MG63 (cell line): ENCODE results near the gene KCNJ6. TPM values are rescaled to one million over a fixed set of nuclear protein-coding genes. Genes with fewer than 3 reads are reported as not detected.

ENCODE experiments used
- DNase-seq: peaks from one replicate; pipeline ENCODE4 v3.0.0-alpha.2; 2020
- H3K27me3 ChIP-seq: fragments of 250-450 bp; sonication (Bioruptor Pico); 2 replicates; pipeline ENCODE4 v1.5.1; 2020; ENCODE audit warnings: mild to moderate bottlenecking, moderate library complexity
- H3K36me3 ChIP-seq: fragments of 250-450 bp; sonication (Bioruptor Pico); 2 replicates; pipeline ENCODE4 v1.5.1; 2020; ENCODE audit warnings: mild to moderate bottlenecking, moderate library complexity
- H3K4me3 ChIP-seq: fragments of 250-450 bp; sonication (Bioruptor Pico); 2 replicates; pipeline ENCODE4 v1.5.1; 2020; ENCODE audit warnings: mild to moderate bottlenecking, moderate library complexity
- H3K9me3 ChIP-seq: fragments of 250-450 bp; sonication (Bioruptor Pico); 2 replicates; pipeline ENCODE4 v1.5.1; 2020; ENCODE audit warnings: mild to moderate bottlenecking, moderate library complexity
- total RNA-seq: library from RNA; depleted of rRNA; stranded (reverse); fragments of >200 nt; shearing (Covaris generic); gene quantifications from 2 replicates; pipeline ENCODE4 v1.2.3, GENCODE V29; 2014; ENCODE audit warnings: low replicate concordance

Gene KCNJ6
- total RNA-seq, 1 experiment from 2014 or later, result not detected

DNA sequence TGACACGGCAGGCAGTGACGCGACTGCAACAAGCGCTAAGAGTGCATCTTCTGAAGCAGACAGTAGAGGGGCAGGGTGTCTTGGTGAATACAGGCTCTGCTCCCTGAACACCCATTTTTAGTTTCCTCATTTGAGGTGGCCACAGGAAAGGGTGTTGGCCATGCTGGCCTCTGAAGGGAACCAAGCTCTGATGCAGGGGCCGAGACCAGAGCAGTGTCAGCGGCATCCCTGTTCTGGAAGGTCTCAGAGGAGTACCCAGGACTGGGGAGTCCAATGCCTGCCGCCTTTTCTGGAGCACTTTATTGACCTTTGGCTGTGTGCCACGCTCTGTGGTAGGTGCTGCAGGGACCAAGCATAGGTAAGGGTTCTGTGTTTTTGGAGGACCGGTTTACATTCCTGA lies 100.4 kb downstream of the KCNJ6 start:
- H3K4me3 ChIP-seq, result no peak overlapping the region

DNA sequence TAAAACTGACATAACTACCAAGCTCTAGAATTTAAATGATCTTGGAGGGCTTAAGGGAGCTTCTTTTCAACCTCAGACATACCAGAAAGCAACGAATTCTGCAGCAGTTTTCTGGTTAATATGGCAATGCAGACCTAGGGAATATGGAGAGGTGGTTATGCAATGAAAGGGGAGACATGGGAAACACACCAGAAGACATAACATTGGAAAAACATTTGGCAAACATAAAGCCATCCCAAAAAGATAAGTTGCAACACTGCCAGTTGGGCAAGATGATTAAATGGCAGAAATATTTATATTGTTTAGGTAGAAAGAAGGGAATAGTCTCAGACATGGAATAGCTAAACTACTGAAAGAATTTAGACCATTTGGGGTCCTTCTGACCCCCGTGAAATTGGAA lies 104.5 kb downstream of the KCNJ6 start:
- Histone ChIP-seq H3K36me3 (no peaks in the 10 kb centered on the region), H3K27me3 (0 out of 2 replicates have a peak, but pooled peaks cover 2% of the 10 kb centered on the region), H3K4me3 (no peak overlapping the region), H3K9me3 (peaks cover 9% of the 10 kb centered on the region)
- DNase-seq, result no peak

More for the DNA sequence above, 100.4 kb downstream of the KCNJ6 start:
- peaks cover 4% of the 10 kb centered on the region; the same call in 1 of the 2 replicates for H3K27me3 ChIP-seq
- peaks cover 9% of the 10 kb centered on the region for H3K9me3 ChIP-seq
- DNase-seq, result no peak
- no peaks in the 10 kb centered on the region for H3K36me3 ChIP-seq

DNA sequence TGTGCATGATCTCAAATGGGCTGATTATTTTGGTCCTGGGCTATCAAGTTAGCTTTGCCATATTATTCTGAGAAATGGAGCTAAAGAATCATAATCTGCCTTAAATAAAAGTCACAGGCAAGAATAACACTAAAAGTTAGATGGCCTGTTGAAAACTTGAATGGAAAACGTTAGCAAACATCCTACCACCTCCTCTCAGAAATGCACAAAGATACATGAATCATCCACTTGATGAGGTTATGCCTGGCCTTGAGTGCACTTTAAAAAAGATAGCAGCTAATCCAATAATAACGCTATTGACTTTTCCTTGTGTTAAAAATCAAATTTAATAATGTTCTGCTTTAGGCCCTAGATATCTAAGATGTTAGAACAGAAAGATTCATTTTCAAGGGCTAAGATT lies 108.0 kb downstream of the KCNJ6 start:
- Histone ChIP-seq H3K27me3 (no peaks in the 10 kb centered on the region), H3K9me3 (peaks cover 5% of the 10 kb centered on the region), H3K4me3 (no peak overlapping the region), H3K36me3 (no peaks in the 10 kb centered on the region)
- DNase-seq, result no peak

DNA sequence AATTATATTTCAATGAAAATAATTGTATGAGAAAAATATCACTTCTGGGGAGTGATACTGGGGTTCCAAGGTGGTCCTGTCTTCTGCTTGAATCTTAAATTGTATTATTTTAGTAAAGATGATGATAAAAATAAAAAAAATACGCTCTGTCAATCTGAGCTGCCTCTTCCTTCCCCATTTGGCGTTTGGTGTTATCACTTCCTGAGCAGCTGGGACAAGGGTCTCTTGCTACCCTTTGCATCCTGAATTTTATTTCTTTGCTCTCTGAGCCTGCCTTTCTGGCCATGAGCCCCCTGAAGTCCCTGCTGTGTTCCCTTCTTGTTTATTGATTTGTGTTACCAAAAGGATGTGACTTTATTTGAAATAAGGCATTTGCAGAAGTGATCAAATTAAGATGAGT lies 111.0 kb downstream of the KCNJ6 start:
- Histone ChIP-seq H3K36me3 (no peaks in the 10 kb centered on the region), H3K27me3 (no peaks in the 10 kb centered on the region), H3K9me3 (no peaks in the 10 kb centered on the region; the same call in 1 of the 2 replicates), H3K4me3 (no peak overlapping the region)
- no peak for DNase-seq

DNA sequence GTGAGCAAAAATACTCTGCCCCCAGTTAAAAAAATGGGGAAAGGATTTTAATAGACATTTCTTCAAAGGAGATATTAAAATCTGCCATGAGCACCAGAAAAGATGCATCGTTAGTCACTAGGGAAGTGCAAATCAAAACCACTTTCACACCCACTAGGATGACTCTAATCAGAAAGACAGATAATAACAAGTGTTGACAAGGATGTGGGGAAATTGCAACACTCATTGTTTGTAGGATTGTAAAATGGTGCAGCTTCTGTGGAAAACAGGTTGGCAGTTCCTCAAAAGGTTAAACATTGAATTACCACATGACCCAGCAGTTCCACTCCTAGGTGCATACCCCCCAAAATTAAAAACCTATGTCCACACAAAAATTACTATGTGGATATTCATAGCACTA lies 112.3 kb downstream of the KCNJ6 start:
- no peaks in the 10 kb centered on the region for H3K36me3 ChIP-seq
- no peaks in the 10 kb centered on the region for H3K27me3 ChIP-seq
- no peak for DNase-seq
- no peak overlapping the region for H3K4me3 ChIP-seq
- H3K9me3 ChIP-seq, result no peaks in the 10 kb centered on the region; the same call in 1 of the 2 replicates

DNA sequence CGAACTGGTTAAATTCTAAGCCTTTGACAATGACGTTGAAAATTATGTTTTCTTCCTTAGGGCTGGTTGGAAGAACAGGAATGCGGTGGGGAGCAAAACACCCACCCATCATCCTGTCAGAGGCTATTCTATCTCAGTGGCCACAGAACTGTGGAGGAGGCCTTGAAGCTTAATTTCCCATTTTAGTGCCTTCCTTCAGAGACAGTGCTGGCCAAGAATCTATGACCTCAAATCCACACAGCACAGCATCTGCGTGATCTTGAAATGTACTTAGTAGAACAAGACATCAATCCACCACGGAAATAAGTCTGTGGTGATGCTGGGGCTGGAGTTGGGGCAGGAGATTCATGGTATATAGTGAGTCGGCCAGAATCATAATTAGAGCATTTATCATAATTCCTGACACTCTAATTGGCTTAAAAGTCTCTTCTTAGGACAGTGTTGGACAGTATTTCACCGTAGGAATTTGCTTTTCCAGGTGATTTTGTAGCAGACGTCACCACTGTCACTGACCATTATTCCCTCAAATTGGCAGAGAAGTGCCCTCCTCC lies 113.1 kb downstream of the KCNJ6 start:
- Histone ChIP-seq H3K4me3 (no peak overlapping the region), H3K27me3 (no peaks in the 10 kb centered on the region), H3K36me3 (no peaks in the 10 kb centered on the region), H3K9me3 (no peaks in the 10 kb centered on the region; the same call in 1 of the 2 replicates)
- no peak for DNase-seq

DNA sequence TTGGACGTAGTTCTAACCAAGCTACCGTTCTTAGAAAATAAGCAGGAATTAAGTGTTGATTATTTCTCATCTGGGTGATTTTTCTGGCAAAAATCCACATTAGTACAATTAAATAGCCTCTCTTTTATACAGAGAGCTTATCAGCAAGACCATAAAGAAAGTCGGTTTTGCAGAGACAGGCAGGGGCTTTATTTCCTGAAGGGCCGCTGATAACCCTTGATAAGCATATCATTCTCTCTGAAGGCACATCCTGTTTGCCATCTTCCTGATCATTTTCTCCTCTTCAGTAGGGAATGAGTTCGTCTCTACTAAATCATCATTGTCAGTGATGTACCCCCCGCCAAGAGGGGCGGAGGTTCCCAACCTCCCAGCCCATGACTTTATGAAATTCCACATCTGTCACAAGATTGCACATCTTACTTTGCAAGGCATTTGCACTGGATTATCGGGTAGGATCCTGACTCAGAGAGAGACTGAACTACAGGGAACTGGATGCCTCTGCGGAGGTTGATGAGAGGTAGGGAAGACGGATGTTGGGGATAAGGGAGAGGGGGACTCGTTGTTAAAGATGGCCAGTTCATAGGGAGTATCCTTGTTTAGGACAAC lies 115.7 kb downstream of the KCNJ6 start:
- H3K9me3 ChIP-seq, result no peaks in the 10 kb centered on the region; the same call in 1 of the 2 replicates
- no peaks in the 10 kb centered on the region for H3K27me3 ChIP-seq
- DNase-seq, result no peak
- no peaks in the 10 kb centered on the region for H3K36me3 ChIP-seq
- H3K4me3 ChIP-seq, result no peak overlapping the region

DNA sequence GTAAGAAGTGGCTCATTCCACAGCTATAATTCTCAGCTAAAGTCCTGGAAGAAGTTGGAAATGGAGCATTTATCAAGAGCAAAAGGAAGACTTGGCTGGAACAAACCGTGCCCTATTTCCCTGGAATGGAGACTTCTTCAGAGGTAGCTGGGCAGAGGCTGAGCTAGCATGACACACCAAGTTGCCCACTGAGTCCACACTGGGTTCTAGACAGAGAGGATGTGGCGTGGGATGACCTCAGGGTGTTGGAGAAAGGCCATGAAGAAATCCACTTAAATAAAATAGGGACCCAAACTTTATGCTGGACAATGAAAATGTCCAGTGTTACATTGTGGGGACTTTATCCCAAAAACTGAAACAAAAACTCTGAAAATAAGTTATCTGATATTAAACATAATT lies 116.2 kb downstream of the KCNJ6 start:
- no peak for DNase-seq
- Histone ChIP-seq H3K36me3 (no peaks in the 10 kb centered on the region), H3K4me3 (no peak overlapping the region), H3K27me3 (no peaks in the 10 kb centered on the region), H3K9me3 (no peaks in the 10 kb centered on the region; the same call in 1 of the 2 replicates)

DNA sequence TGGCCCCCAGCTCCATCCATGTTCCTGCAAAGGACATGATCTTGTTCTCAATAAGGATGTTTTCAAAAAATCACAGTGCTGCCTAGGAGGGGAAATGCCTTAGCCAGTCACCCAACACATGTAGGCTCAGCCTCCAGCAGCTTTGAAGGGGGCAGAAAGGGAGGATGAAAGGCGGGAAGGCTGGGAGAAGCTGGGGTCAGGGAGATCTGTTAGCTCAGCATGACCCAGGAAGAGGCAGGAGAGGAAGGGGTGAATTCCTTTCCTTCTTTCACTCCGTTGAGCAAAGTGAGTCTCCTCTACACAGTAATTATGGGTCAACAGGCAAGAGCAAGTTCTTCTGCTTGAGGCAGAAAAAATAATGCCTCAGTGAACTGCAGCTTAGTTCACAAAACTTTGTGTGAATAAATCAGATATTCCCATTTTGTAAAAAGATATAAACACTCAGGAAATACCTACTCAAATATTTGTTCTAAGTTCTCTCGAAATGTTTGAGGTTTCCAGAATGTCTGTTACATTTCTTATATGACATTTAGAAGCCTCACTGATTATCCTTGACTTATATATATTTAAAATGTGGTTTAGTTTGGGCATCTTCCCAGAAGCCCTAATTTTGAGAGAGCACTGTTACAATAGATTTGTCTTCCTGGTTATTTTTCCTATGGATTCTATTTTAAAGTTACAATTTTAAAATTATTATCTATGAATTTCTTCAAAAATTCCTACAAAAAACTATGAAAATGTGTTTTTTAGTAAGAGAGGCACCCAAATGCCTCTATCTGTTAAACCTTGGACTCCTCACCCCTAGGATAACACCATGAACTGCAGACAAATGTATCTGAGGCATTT lies 116.8 kb downstream of the KCNJ6 start:
- no peak for DNase-seq
- no peaks in the 10 kb centered on the region for H3K36me3 ChIP-seq
- no peaks in the 10 kb centered on the region; the same call in 1 of the 2 replicates for H3K9me3 ChIP-seq
- H3K27me3 ChIP-seq, result no peaks in the 10 kb centered on the region
- H3K4me3 ChIP-seq, result no peak overlapping the region

DNA sequence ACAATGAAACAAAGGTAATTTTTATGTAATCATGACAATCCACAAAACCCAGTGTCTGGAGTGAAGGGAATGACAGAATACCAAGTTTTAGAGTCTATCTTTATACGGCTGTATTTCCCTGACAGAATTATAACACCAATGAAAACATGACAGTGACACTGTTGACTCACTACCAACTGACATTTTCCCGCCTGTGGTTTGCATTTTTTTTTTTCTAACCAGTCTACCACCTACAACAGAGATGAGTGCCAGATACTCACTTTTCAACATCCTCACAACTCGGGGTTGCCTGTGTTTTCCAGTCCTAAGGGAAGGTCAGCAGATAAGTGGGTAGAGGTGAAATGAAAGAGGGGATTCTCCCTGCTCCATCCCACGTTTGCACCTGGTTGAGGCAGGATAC lies 118.9 kb downstream of the KCNJ6 start:
- H3K4me3 ChIP-seq, result no peak overlapping the region
- no peaks in the 10 kb centered on the region for H3K36me3 ChIP-seq
- DNase-seq, result no peak
- no peaks in the 10 kb centered on the region for H3K9me3 ChIP-seq
- no peaks in the 10 kb centered on the region for H3K27me3 ChIP-seq

DNA sequence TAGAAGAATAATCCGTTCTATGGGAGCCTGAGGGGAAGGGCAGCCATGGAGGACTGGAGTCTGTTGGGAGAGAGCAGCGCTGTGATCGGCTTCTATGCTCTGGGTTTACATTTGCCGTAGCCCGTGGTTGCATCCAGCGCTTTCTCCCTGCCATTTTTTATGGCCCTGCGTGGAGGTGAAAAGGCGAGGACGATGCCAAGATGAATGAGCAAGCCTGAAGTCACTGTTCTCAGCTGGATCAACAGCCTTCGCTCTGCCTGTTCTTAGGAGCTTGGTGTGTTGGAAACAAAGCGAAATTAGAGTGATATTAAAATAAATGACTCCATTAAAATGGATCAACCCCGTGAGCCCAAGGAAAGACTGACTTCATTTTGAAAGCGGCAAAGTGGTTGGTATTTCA lies 120.2 kb downstream of the KCNJ6 start:
- Histone ChIP-seq H3K27me3 (no peaks in the 10 kb centered on the region), H3K36me3 (no peaks in the 10 kb centered on the region), H3K4me3 (no peak overlapping the region), H3K9me3 (no peaks in the 10 kb centered on the region)
- DNase-seq, result no peak

DNA sequence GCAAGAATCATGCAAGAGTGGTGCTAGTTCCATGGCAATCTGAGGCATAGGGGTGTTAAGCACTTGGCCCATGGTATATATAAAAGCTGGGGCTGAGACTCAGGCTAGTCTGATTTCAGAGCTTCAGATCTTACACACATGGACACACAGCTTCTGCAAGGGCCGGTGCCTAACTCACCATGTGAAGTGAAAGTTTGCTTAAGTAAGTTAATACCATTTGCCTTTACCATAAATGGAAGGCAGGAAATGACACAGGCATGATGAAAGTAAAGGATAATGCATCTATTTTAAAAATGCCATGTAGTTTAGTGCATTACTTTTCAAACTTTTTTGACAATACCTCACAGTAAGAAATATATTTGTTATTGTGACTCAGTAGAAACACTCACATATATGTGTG lies 122.6 kb downstream of the KCNJ6 start:
- Histone ChIP-seq H3K36me3 (no peaks in the 10 kb centered on the region), H3K27me3 (no peaks in the 10 kb centered on the region), H3K9me3 (peaks cover 5% of the 10 kb centered on the region), H3K4me3 (no peak overlapping the region)
- no peak for DNase-seq

DNA sequence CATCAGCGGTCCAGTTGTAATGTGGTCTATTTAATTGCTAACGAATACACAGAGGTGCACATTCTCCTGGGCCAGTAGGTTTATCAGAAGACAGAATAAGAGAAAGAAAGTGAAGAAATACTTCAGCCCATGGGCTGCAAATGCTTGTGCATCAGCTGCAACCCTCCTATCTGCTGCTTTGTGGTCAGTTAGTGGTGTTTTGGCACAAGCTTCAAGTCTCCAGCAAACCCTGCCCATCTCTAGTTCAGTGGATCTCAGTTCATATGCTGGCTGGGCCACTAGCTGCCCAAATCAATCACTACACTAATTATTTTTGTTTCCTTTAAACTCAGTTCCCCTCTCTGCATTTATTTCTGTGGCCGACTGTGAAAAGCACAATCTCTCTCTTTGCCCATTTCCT lies 124.2 kb downstream of the KCNJ6 start:
- Histone ChIP-seq H3K4me3 (no peak overlapping the region), H3K27me3 (no peaks in the 10 kb centered on the region), H3K36me3 (no peaks in the 10 kb centered on the region), H3K9me3 (peaks cover 13% of the 10 kb centered on the region)
- no peak for DNase-seq

DNA sequence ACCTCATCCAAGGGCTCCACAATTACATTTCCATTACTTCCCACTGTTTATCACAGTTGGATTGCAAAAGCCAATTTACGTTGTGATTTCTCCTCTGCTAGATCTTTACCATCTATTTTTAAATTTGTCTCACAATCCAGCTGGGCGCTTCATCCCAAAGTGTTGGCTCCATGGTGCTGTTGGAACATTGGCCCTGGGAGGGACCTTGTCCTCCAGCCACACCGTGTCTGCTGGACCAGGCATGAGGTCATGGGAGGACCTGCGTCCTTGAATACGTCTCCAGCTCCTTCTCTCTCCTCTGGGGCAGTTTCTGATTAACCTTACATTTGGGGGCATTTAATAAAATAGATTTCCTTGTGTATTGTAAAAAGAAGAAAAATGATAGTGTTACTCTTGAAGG lies 125.4 kb downstream of the KCNJ6 start:
- Histone ChIP-seq H3K27me3 (no peaks in the 10 kb centered on the region), H3K36me3 (no peaks in the 10 kb centered on the region), H3K4me3 (no peak overlapping the region), H3K9me3 (peaks cover 13% of the 10 kb centered on the region)
- no peak for DNase-seq

DNA sequence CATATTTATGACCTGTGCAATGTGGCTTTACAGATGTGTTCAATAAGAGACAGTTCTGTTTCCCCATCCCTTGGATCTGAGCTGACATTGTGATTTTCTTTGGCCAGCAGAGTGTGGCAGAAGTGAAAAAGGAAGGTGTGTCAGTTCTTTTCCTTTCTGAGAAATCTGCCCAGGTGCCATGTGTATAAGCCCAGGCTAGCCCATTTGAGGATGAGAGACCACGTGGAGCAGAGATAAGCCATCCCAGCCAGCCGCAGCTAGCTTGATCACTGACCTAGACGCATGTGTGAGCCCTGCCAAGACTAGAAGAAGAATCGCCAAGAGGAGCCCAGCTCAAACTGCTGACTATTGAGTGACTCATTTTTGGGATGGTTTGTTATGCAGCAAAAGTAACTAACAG lies 127.8 kb downstream of the KCNJ6 start:
- H3K4me3 ChIP-seq, result no peak overlapping the region
- peaks cover 13% of the 10 kb centered on the region for H3K9me3 ChIP-seq
- no peaks in the 10 kb centered on the region for H3K36me3 ChIP-seq
- DNase-seq, result no peak
- H3K27me3 ChIP-seq, result no peaks in the 10 kb centered on the region

DNA sequence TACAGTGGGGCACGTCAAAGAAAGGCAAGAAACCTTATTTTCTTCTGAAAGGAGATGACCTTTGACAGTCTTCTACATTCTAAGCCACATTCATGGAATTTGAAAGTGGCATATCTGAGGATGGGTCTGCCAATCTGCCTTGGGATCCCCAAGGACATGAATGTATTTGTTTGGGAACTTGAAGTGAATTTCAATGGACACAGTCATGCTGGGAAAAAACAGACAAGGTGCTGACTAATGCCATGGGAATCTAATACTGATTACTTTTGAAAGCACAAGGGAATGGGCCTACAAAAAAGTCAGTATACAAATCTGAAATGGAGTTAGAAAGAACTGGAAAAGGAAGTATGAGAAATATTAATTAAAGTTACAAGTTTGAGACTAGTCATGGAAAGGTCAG lies 128.8 kb downstream of the KCNJ6 start:
- peaks cover 13% of the 10 kb centered on the region for H3K9me3 ChIP-seq
- H3K27me3 ChIP-seq, result no peaks in the 10 kb centered on the region
- no peaks in the 10 kb centered on the region for H3K36me3 ChIP-seq
- DNase-seq, result peak; percentile 19
- H3K4me3 ChIP-seq, result no peak overlapping the region

DNA sequence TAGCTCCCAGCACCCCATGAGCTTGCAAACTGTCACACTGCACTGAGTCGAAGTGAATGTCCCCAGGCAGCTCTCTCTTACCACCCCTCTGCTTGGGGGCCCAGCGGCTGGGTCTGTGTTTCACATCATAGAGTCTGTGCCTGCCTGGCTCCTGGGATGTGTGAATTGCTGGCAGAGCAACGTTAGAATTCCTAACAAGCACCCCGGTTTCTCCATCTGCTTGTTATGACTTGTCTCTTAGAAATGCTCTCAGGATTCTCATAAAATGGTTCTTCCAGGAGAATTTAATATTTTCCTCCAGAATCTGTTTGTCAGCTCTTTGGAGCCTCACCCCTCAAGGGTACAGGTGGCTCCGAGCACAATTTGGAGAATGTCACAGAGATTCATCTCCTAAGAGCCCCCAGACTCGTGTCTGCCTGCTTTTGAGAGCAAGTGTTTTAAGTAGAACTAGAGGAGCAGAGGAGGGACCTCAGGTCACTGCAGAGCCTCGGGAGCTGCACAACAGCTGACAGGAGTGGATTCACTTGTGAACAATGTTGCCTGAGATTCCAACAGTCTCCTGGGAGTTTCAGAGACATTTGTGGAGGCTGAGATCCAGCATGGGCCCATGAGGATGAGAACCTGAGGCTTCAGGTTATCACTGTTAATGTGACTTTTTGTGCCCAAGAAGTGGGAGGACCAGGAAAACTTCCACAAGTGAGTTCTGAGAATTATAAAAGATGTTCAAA lies 131.5 kb downstream of the KCNJ6 start:
- no peaks in the 10 kb centered on the region for H3K36me3 ChIP-seq
- H3K4me3 ChIP-seq, result no peak overlapping the region
- H3K27me3 ChIP-seq, result no peaks in the 10 kb centered on the region
- DNase-seq, result no peak
- H3K9me3 ChIP-seq, result peaks cover 13% of the 10 kb centered on the region
